CD4-positive, alpha-beta T cell treated with Interferon alpha-2 for 1 hour (primary cell): ENCODE results near the gene TLE4.
"Not testable (repeated sequence)": the region's sequence is repeated elsewhere in the genome, so short reads cannot be mapped to it uniquely, and the experiment has no call there.

Source experiments
- DNase-seq, 2 donors: peaks; one replicate each; pipeline ENCODE4 v3.0.0-alpha.2; 2020 to 2022

The TLE4 gene

DNA sequence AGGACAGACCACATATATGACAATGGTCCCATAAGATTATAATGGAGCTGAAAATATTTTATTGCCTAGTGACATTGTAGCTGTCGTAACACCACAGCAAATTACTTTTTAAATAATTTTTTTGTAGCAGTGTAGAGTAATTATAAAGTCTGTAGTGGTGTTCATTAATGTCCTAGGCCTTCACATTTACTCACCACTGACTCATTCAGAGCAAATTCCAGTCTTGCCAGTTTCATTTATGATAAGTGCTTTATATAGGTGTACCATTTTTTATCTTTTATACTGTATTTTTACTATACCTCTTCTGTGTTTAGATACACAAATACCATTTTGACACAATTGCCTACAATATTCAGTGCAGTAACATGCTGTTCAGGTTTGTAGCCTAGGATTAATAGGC, 67.6 kb downstream of the TLE4 start:
- no peak for DNase-seq

DNA sequence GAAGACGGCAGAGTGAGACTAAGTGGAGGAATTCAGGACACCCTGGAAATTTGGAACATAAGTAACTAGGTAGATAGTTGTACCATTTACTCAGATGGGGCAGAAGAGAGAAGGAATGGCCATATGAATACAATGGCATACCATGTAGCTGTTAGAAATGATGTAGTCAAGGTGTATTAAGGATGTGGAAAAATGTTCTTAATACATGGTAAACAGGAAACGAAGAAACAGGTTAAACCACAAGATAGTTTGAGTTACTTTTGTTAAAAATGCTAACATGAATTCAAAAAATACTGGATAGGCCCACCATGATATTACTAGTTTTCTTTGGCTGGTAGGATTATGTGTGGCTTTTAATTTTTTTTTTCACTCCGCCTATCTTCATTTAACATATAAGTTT, 68.3 kb downstream of the TLE4 start:
- DNase-seq, result not testable (repeated sequence)

DNA sequence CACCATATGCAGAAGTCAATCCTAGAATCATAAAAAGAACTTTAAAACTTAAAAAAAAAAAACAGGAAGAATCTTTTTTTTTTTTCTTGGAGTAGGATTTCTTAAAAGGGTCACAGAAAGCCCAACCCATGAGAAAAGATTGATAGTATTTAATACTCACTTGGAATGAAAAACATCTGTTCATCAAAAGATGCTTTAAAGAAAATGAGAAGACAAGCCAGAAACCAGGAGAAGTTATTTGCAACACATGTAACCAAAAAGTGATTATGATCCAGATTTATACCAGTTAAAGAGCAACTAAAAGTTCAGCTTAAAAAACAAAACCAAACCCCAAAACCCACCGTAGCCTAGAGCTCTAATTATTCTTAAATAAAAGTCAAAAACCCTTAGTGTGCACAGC, 69.3 kb downstream of the TLE4 start:
- DNase-seq, result no peak

DNA sequence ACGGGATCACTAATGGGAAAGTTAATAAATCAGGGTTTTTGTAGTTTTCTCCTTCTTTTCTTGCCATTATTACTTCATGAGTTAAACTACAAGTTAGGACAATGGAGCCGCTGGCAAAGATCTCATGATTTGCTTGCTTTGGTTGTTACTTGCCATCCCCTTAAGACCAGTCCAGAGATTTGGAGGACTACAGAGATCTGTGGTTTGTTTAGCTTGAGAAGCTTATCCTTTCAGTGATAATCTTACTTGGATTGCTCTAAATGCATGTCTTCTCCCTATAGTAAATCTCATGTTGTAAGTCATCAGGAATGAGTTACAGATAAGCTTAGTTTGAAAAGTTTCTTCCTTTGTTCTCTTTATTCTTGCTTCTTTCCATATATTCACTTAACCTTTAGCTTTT, 70.9 kb downstream of the TLE4 start:
- no peak for DNase-seq

DNA sequence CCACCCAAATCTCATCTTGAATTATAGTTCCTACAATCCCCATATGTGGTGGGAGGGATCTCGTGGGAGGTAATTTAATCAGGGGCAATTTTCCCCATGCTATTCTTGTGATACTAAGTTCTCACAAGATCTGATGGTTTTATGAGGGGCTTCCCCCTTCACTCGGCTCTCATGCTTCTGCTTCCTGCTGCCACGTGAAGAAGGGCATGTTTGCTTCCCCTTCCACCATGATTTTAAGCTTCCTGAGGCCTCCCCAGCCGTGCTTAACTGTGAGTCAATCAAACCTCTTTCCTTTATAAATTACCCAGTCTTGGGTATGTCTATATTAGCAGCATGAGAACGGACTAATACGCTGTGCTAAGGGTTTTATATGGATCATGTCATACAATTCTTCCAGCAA, 72.3 kb downstream of the TLE4 start:
- DNase-seq, result no peak

DNA sequence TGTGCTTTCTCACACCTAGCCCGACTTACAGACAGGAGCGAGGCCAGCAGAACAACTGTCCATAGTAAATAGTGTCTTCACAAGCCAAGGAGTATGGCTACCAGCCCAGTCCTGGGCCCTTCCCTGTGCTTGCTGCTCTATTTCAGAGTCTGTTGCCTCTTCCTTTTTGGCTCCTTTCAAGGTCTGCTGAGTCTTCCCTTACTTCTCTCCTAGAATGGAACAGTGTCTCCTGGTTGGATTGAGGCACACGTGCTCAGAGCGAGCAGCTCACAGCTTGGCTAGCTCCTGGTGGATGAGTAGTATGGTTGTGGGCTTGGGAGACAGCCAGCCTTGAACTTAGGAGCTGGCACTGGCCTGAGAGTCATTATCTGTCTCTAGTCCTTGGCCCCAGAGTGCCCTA, 72.8 kb downstream of the TLE4 start:
- no peak for DNase-seq

DNA sequence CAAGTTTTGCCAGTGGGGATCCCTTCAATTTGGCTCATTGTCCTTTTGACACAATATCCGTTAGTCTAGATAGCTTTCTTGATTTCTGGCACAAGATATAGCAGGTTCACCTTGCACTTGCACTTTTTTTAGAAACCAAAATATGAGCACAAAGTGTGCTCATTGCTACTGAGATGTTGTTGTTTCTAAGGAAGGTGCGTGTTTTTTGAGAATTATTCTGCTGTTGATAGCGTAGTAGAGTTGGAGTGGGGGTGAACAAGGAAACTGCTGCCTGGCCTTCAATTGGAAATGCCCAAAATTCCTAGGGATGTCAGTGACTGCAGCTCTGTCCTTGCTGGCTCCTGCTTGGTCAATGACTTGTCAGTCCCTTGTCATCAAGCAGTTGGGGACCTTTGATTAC, 73.3 kb downstream of the TLE4 start:
- no peak for DNase-seq

DNA sequence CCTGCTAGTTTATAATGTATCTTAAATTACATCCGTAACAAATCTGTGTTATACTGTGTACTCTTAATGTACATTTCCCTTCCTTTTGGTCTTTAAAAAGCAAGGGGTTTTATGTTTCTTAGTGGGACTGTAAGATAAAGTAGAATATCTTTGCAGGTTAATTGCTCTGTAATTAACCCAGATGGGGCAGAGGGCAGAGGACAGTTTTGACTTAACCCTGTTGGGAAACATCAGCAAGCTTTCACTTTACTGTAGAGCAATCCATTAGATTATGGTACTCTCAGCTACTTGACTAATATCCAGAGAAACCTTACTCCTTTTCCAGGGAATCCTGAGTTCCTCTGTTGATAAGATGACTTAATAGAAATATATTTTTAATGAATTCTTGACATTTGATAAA, 74.3 kb downstream of the TLE4 start:
- no peak for DNase-seq

DNA sequence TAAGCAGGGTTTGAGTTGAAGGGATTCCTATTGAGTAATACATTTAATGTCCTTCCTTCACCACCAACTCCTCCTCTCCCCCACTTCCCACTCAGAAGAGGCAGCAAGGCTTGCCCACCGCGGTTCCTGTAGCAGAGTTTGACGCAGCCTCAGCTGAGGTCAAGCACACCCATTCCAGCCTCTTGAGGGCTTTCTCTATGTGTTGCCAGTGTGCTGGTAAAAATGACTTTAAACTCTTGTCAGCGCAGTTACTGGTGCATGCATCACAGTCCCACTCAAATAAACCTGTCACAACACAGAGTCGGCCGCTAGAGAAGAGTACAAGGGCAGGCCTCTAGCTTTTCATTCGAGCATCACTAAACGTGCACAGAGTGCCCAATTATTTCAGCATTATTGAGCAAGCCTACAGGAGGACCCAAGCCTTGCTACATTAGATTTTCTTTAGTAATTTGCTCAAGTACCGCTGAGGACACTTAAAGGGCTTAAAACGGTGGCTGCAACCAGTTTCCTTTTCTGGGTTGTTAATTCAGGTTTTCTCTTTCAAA, 79.6 kb downstream of the TLE4 start:
- DNase-seq, result peak in 1 of 2 donors; percentile 12

DNA sequence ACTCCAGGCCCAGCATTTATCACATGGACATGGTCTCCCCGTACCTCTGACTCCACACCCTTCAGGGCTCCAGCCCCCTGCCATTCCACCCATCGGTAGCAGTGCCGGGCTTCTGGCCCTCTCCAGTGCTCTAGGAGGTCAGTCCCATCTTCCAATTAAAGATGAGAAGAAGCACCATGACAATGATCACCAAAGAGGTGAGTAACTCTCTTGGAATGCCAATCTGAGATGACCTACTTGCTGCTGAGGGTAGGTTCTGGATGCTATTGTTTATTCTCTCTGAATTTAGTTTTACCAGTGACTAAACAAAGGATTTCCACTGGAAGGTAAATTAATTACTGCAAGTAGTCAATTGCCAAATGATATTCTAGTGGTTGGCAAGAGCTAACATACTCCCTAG, 80.8 kb downstream of the TLE4 start:
- no peak for DNase-seq

DNA sequence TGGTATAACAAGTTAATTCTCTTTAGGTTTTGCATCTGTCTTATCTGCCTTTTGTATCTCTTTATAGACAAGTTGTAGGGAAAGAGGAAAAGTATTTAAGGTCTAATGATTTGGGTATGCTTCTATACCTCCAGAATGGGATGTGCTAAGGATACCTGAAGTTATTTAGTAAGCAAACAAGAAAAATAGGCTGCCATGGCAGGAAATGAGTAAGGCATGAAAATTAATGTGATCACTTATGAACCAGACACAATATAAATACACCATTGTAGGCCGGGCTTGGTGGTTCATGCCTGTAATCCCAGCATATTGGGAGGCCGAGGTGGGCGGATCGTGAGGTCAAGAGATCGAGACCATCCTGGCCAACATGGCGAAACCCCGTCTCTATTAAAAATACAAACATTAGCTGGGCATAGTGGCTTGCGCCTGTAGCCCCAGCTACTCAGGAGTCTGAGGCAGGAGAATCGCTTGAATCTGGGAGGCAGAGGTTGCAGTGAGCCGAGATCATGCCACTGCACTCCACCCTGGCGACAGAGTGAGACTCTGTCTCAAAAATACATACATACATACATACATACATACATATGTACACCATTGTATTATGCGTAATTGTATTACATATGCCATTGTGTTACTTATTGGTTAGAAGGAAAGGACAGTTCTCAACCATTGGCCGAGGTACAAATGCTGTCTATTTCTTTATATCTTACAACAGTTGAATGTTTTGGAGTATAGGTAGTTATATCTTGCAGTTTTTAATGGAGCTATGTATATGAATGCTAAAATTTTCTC, 83.0 kb downstream of the TLE4 start:
- not testable (repeated sequence) for DNase-seq

DNA sequence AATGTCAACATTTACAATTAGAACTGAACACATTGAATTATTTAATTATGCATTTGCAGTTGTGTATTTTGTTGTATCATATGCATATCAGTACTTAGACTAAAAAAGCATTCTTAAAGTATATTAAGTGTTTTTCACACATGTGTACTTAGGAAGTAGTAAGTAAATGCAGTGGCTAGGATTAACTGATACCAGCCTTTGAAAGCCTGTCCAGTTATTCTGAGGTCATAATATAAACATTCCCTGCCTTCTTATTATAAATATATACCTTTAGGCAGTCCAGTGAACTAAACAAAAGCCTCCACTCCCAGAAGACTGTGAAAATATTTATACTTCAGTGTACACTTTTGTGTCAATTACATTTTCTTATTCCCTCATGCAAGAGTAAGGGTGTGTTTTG, 83.8 kb downstream of the TLE4 start:
- DNase-seq, result no peak

DNA sequence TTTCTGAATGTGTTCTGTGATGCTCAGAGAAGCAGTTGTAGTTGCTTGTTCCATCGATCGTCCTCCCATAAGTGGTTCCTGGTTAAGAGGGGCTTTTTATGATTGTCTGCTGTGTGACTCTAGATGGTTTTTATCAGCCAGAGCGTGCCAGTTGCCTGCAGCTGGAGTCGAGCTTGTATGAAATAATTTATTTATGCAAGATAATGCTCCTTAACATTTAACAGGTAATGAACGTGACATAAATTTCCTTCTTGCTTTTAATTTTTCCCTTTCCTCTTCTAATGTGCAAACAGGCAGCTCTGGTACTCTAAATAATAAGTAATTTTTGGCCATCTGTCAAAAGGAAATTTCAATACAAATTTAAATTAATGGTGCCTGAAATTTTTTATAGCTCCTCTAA, 84.4 kb downstream of the TLE4 start:
- DNase-seq, result no peak

DNA sequence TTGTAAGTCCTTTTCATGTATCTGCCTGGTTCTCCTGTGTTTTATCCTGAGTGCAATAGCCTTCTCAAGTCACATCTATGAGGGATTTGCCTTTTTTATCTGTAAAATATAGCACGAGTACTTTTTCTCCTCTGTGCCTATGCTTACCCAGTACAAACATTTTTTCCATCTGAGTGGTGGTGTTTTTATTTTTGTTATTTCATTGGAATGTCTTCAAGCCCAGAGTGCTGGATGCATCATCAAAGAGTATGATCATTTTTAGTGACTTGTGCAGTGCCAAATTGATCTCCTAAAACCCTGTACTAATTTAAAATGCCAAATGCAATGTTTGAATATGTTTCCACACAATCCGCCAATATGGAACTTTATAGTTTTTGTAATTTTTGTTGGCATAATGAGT, 86.1 kb downstream of the TLE4 start:
- DNase-seq, result no peak

DNA sequence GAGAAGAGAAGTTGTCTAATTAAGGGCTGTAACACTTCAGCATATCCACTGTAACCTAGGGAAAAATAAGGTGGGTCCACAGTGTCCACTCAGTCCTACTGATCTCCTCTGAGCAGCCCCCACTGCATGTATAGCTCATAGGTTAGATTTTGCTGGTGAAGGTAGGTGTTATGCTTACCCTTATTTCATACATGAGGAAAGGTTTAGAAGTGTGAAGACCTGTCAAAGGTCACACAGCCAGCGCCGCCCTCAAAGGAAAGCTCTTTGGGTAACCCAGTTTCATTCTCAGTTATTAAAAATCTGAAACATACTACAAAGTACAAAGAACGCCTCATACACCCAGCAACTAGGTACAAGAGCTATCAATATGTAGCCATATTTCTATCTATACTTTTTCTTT, 87.2 kb downstream of the TLE4 start:
- DNase-seq, result no peak

DNA sequence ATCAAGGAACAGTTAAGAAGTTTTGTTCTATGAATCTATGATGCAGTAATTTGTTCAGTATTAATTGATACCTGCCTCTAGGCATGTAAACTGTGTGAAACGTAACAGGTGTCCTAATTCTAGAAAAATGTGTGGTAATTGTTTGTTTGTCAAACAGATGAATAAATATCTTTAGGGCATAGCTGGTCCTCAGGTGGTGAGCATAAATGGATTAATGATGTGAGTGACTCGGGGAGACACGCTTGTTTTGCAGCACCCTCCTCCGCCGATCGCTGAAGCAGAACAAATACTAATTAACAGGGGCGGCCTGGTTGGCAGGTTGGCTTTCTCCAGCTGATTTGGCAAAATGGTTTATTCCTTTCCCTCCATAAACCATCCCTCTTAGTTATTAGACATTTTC, 88.8 kb downstream of the TLE4 start:
- no peak for DNase-seq

DNA sequence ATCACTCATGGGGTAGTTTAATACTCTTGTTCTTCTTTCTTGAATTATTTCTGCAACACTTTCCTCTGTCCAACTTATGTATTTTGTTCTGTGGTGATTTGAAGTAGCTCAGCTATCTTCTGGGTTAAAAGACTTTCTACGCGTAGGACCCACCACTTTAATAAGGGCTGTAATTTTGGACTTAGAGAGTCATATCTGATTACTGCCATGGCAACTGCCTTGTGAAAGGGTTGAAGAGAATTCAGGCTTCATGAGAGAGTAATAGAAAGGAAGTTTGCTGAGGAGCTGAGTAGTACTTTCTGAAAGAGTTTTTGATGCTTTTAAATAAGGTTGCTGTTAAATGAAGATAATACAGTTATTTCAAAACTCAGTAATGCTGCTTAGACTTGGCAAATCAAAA, 89.5 kb downstream of the TLE4 start:
- no peak for DNase-seq

DNA sequence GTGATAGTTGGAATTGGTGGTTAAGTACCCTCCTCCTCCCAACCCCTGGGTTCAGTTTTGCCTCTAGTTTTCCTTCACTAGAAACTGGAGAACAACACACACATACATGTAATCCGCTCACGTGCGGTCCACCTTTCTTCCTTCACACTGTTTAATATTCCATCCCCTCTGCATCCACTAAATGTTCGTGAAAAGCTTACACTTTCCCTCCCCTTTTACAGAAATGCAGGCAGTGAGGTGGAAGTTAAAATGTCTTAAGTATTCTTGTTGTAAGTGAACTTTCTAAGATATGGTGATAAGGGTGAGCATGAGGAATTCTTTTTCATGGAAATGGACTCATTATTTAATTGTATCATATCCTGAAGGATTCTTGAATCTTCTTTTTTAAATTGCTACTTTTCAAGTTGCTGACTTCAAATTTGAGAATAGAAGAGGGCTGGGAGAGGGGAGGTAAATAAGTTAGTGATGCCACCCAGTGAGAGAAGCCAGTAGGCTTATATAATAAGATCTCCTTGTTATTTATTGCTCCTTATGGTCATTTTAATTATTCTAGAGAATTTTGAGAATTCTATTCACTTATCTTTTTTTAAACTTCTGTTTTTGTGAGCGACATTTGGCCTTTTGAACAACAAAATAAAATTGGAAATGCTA, 90.2 kb downstream of the TLE4 start:
- DNase-seq, result no peak

DNA sequence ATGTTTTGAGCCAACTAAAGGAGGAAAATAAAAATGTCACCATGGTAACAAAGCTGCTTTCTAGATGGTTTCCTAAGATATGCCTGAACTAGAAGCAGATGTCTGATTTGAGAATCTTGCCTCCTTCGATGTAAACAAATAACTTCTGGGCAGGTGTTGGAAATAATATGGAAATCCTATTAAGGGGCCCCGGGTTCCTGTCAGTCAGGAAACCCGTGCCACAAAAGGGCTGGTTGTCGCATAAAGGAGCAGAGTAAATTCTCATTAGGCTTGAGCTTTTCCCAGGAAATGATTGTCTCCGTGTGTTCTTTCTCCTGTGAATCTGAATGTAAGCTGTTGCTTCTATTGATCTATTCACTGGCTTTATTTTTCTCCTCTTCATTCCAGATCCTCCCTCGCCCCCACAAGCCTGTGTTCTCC, 90.8 kb downstream of the TLE4 start:
- DNase-seq, result peak in 1 of 2 donors; percentile 18

DNA sequence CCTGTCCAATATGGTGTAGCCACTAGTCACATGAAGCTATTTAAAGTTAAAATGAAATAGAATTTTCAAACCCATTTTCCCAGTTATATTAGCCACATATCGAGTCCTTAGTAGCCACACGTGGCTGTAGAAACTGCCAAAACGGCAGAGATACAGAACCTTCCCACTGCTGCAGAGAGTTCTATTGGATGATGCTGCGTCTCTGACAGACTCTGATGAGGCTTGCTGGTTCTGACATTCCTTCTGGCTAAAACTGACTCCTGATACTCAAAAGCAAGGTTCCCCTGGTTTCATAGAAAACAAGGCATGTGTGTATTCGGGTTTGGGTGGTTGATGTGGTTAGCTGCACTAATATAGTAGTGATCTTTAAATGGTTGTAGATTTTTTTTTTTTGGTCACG, 91.5 kb downstream of the TLE4 start:
- no peak for DNase-seq

DNA sequence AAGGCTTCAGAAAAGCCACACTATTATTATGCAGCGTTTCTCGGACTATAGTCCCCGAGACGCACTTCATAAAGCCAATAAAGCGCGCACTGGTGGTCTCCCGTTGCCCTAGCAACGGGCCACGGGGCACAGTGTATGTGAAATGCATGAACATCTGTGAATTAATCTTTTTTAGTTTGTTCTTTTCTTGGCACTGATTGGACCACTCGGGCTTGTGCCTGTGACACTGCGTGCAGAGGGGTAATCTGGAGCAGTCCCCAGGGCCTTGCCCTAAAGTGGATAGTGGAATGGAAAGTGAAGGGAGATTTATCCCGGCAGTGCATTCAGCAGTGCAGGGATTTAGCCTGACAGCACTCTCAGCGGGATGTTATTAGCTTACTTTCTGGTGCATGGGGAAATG, 92.1 kb downstream of the TLE4 start:
- DNase-seq, result no peak

DNA sequence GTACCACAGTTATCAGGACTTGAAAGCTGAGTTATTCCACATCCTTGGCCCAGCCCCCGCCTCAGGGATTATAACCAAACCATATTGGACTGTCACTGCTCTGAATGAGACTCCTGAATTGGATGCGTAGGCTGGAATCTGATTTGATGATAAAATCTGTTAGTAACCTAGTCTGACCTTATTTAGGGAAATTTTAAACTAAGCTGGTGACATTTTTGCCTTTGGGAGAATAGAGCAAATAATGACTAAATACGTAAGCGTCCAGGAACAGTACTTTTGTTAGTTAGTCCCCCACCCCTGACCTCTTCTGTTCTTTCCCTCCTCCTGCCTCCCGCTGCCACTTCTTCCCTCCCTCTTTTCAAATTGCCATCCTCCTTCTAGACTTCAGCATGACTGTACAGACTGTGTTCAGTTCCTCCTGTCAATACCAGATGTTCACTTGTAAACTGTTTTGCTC, 92.6 kb downstream of the TLE4 start:
- no peak for DNase-seq

DNA sequence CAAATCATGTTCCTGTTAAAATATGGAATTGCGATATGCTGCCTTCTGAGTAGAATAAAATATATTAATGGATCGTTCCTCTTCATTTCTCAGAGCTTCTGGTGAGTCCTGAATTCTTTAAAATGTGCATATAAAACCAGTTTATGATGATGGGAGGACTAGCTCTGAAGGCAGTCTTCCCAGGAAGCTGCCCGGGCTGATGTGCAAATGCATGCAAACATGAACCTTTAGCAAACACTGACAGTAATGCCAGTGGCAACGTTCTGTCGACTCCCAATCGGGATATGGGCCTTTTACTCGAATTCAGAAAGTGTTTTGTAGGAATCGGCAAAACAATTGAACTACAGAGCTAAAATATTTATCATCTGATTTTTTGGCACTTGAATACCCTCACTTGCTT, 93.6 kb downstream of the TLE4 start:
- DNase-seq, result no peak

DNA sequence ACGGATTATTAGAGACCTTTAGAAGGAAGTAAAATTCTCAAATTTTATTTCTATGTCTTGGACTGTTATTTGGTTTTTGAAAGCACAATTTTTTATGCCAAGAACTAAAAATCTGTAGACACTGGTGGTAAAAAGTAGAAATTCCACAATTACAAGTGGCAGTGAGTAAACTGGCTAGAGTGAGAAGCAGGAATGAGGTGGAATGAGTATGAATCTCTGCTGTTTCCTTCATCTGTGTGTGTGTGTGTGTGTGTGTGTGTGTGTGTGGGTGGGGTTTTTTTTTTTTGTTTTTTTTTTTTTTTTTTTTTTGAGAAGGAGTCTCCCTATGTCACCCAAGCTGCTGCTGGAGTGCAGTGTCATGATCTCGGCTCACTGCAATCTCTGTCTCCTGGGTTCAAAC, 94.2 kb downstream of the TLE4 start:
- no peak for DNase-seq

DNA sequence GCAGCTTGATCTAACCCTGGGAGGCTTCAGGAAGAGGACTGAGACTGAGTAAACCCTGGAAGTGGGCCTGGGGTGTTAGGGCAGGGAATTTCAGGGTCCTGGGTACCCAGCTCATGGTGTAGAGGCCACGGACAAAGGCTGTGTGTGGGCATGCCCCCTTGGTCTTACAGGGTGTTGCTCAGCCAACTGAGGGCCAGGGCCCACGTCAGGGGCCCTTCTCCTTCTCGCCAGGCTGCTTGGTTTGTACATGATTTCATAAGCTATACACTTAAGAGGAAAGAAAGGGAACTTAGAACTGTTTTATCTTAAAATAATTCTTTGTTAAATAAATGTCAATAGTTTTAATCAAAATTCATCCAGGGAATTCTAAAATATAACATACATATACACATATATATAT, 95.4 kb downstream of the TLE4 start:
- DNase-seq, result no peak
